Left lobe of liver (tissue), 2 donors: ENCODE results near the gene REEP2. TPM values are rescaled to one million over a fixed set of nuclear protein-coding genes. Genes with fewer than 3 reads are reported as not detected.
"Not testable (repeated sequence)": the region's sequence is repeated elsewhere in the genome, so short reads cannot be mapped to it uniquely, and the experiment has no call there.

Experiments used
- ATAC-seq: fragments of 200-7000 bp; cut with Tn5 transposase; one replicate; pipeline ENCODE4 v1.9.1; 2020; ENCODE audit warnings: mild to moderate bottlenecking, moderate library complexity
- DNase-seq: peaks from one replicate; pipeline ENCODE4 v3.0.0-alpha.2; 2020; ENCODE audit warnings: low spot score
- total RNA-seq: library from RNA; stranded (reverse); gene quantifications from one replicate; pipeline ENCODE4 v1.2.1, GENCODE V29; 2021
- donor health status: DM: no; HTN: no; CAD: no; lungs with moderate emphysema.
- donor health status: DM: no; HTN: yes; CAD: no.

REEP2 gene
- total RNA-seq, 1 donor from 2014 or later, result not detected

GRCh38 chr5:138465261-138466124 lies 26.6 kb downstream of the REEP2 start, which contains the start of gene EGR1:
EGR1 (plus strand) TSS chr5:138465479; CDS start chr5:138465762, 283 bp downstream.
- DNase-seq (peak; percentile 96), ATAC-seq (peak; percentile 67)

- DNase-seq, result peak; percentile 88
- peak; percentile 30 for ATAC-seq
Observed at GRCh38 chr5:138466125-138466899, 27.5 kb downstream of the REEP2 start.

- no peak for ATAC-seq
- DNase-seq, result no peak
Observed at GRCh38 chr5:138466900-138467710, 28.2 kb downstream of the REEP2 start.

GRCh38 chr5:138467711-138468132 lies 28.9 kb downstream of the REEP2 start:
- ATAC-seq (no peak), DNase-seq (no peak)

- DNase-seq (no peak), ATAC-seq (no peak)
Observed at GRCh38 chr5:138468133-138468965, 29.5 kb downstream of the REEP2 start.

- ATAC-seq, result no peak
- no peak for DNase-seq
Observed at GRCh38 chr5:138468966-138469539, 30.2 kb downstream of the REEP2 start.

- ATAC-seq, result no peak
Observed at GRCh38 chr5:138469540-138470321, 30.9 kb downstream of the REEP2 start.

GRCh38 chr5:138470322-138471051 lies 31.6 kb downstream of the REEP2 start:
- DNase-seq, result no peak
- no peak for ATAC-seq

More at GRCh38 chr5:138469540-138470321, 30.9 kb downstream of the REEP2 start:
- no peak for DNase-seq

- DNase-seq, result no peak
- no peak for ATAC-seq
Observed at GRCh38 chr5:138471052-138471361, 32.1 kb downstream of the REEP2 start.

GRCh38 chr5:138472353-138472752 lies 33.5 kb downstream of the REEP2 start:
- DNase-seq (no peak), ATAC-seq (peak; percentile 46)

- not testable (repeated sequence) for DNase-seq, ATAC-seq
Observed at GRCh38 chr5:138473151-138473550, 34.3 kb downstream of the REEP2 start.

GRCh38 chr5:138476918-138477317 lies 38.1 kb downstream of the REEP2 start:
- ATAC-seq, result no peak

GRCh38 chr5:138482638-138483037 lies 43.8 kb downstream of the REEP2 start:
- no peak for DNase-seq
- no peak for ATAC-seq

More at GRCh38 chr5:138476918-138477317, 38.1 kb downstream of the REEP2 start:
- DNase-seq, result no peak

GRCh38 chr5:138488481-138488945 lies 49.7 kb downstream of the REEP2 start:
- no peak for DNase-seq
- ATAC-seq, result no peak

- no peak for ATAC-seq
- DNase-seq, result no peak
Observed at GRCh38 chr5:138489683-138490061, 50.8 kb downstream of the REEP2 start.

GRCh38 chr5:138490648-138491283 lies 51.9 kb downstream of the REEP2 start:
- no peak for DNase-seq
- ATAC-seq, result no peak

- DNase-seq, result no peak
- no peak for ATAC-seq
Observed at GRCh38 chr5:138491284-138491648, 52.4 kb downstream of the REEP2 start.
